Epithelial cell of umbilical artery (primary cell): ENCODE measurements around the gene MR1. TPM values are rescaled to one million over a fixed set of nuclear protein-coding genes. Genes with fewer than 3 reads are reported as not detected.

Source experiments
- total RNA-seq: library from RNA; depleted of rRNA; stranded (reverse); fragments of >200 nt; gene quantifications from 2 replicates; pipeline ENCODE4 v1.2.3, GENCODE V29; 2014

The MR1 gene
- total RNA-seq: 1.3 and 2.1 TPM in 2 replicates

GRCh38 chr1:181033799-181034451 is at the start of gene MR1:
Gene MR1, plus strand, starts transcription at chr1:181033983. Its CDS starts 25 bp downstream, at chr1:181034008.

GRCh38 chr1:181088079-181089016 is 54.6 kb downstream of the MR1 start, which contains the start of gene IER5:
Gene IER5, plus strand, starts transcription at chr1:181088700. Its CDS starts 203 bp downstream, at chr1:181088903.

Other genes starting within 250 kb of the MR1 start
- gene KIAA1614, start 121.1 kb upstream of the MR1 start, total RNA-seq: 1.8 and 2.6 TPM in 2 replicates
- 51.7 and 57.8 TPM in 2 replicates for gene STX6, start 11.1 kb upstream of the MR1 start, total RNA-seq
- gene IER5, start 54.7 kb downstream of the MR1 start, total RNA-seq: 16.2 and 33.7 TPM in 2 replicates